GM13976 (cell line): ENCODE data around the gene PMEL.

Experiments
- DNase-seq: peaks from one replicate; pipeline ENCODE4 v3.0.0; 2012; ENCODE audit warnings: low spot score
- in situ Hi-C: fragments of 300-500 bp; cut with MboI; formaldehyde crosslinking; loops from one replicate; pipeline ENCODE4 v1.12.0; 2022; ENCODE audit warnings: low sequenced_read_pairs, mixed read lengths, inconsistent platforms; ENCODE audit not compliant: unreplicated experiment
- TF ChIP-seq, protein P1 (sequence below): IDR thresholded peaks from 2 replicates; pipeline ENCODE4 v1.5.1; 2012; ENCODE audit warnings: borderline replicate concordance, mild to moderate bottlenecking; ENCODE audit not compliant: insufficient read depth; ENCODE audit errors: extremely low read depth, missing control alignments, control extremely low read depth

The PMEL gene

GRCh38 chr12:55933799-55934742 lies 31.8 kb downstream of the PMEL start:
- TF ChIP-seq, protein P1, sequence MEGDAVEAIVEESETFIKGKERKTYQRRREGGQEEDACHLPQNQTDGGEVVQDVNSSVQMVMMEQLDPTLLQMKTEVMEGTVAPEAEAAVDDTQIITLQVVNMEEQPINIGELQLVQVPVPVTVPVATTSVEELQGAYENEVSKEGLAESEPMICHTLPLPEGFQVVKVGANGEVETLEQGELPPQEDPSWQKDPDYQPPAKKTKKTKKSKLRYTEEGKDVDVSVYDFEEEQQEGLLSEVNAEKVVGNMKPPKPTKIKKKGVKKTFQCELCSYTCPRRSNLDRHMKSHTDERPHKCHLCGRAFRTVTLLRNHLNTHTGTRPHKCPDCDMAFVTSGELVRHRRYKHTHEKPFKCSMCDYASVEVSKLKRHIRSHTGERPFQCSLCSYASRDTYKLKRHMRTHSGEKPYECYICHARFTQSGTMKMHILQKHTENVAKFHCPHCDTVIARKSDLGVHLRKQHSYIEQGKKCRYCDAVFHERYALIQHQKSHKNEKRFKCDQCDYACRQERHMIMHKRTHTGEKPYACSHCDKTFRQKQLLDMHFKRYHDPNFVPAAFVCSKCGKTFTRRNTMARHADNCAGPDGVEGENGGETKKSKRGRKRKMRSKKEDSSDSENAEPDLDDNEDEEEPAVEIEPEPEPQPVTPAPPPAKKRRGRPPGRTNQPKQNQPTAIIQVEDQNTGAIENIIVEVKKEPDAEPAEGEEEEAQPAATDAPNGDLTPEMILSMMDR, result no peak
- in situ Hi-C loops, result no loop called here
- no peak for DNase-seq

GRCh38 chr12:55933169-55933798 lies 32.6 kb downstream of the PMEL start:
- TF ChIP-seq, protein P1, result no peak
- DNase-seq, result no peak

GRCh38 chr12:55932551-55932910 lies 33.3 kb downstream of the PMEL start:
- DNase-seq, result peak; percentile 56
- TF ChIP-seq, protein P1, result no peak
- in situ Hi-C loops, result no loop called here

More at GRCh38 chr12:55933169-55933798, 32.6 kb downstream of the PMEL start:
- in situ Hi-C loops, result no loop called here

- TF ChIP-seq, protein P1, result no peak
- in situ Hi-C loops, result no loop called here
- peak; percentile 75 for DNase-seq
Observed at GRCh38 chr12:55931780-55932550, 33.9 kb downstream of the PMEL start.

DNA sequence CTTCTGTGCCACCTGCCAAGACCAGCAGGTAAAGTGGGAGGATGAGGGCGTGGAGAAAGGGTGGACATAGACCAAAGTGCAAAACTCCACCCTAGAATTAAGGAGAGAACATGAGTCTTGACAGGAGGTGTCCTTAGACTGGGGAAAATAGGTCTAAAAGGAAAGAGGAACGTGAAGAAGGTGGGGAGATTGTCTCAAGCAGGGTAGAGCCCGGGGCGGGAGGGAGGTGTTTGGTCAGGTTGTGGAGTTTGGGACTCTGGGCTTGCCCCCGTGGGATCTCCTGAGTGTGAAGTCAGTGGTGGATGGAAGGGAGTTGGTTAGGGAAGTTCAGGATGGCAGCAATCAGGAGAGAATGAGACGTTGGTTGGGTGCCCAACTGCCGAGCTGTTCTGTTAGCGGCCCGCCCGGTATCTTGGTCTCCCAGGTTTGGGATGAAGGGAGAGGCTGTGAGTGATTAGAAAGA lies 34.5 kb downstream of the PMEL start:
- in situ Hi-C loops, result no loop called here
- TF ChIP-seq, protein P1, result no peak
- no peak for DNase-seq

GRCh38 chr12:55930771-55931316 lies 35.0 kb downstream of the PMEL start, which contains the start of gene DGKA:
DGKA (plus strand) TSS chr12:55931162; CDS start chr12:55936504, 5,342 bp downstream.
- TF ChIP-seq, protein P1, result peak; percentile 37
- peak; percentile 74 for DNase-seq
- in situ Hi-C loops, result no loop called here
